DMS114 treated with DMSO at 0.1 percent for 48 hours (cell line): ENCODE results near the gene ZNF684.
"Not testable (repeated sequence)": the region's sequence is repeated elsewhere in the genome, so short reads cannot be mapped to it uniquely, and the experiment has no call there.

Source experiments
- DNase-seq: peaks from one replicate; lab custom pipeline; 2025; ENCODE audit not compliant: unreplicated experiment; lab: John Stamatoyannopoulos, UW

The ZNF684 gene

GRCh38 chr1:40567825-40568224, 36.4 kb downstream of the ZNF684 start:
- no peak for DNase-seq

DNA sequence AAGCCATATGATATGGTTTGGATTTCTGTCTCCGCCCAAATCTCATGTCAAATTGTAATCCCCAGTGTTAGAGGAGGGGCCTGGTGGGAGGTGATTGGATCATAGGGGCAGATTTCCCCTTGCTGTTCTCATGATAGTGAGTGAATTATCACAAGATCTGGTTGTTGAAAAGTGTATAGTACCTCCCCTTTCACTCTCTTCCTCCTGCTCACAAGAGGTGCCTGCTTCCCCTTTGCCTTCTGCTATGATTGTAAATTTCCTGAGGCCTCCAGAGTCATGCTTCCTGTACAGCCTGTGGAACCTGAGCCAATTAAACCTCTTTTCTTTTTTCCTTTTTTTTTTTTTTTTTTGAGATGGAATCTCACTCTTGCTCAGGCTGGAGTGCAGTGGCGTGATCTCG, 43.4 kb downstream of the ZNF684 start:
- DNase-seq, result not testable (repeated sequence)

GRCh38 chr1:40575336-40575735, 43.9 kb downstream of the ZNF684 start:
- no peak for DNase-seq

DNA sequence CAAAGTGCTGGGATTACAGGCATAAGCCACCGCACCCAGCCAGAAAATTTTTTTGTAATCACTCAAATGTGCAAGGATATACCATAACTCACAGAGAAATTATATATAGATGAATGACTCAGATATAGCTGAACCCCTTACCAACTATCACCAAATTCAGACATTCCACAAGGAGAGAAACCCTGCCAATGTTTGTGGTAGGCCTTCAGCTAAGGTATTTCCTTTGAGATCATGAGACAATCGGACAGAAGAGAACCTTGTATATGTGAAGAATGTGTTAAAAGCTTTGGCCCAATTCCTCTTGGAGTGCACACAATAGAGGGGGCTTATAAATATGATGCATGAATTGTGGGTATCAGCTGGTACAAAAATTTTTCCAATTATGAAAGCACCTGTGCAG, 50.7 kb downstream of the ZNF684 start:
- no peak for DNase-seq

DNA sequence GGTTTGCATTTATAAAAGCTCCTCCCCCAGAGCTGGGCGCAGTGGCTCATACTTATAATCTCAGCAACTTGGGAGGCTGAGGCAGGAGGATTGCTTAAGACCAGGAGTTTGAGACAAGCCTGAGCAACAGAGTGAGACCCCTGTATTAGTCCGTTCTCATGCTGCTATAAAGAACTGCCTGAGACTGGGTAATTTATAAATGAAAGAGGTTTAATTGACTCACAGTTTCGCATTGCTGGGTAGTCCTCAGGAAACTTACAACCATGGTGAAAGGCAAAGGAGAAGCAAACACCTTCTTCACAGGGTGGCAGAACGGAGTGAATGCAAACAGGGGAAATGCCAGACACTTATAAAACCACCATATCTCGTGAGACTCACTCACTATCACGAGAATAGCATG, 52.5 kb downstream of the ZNF684 start:
- DNase-seq, result no peak

DNA sequence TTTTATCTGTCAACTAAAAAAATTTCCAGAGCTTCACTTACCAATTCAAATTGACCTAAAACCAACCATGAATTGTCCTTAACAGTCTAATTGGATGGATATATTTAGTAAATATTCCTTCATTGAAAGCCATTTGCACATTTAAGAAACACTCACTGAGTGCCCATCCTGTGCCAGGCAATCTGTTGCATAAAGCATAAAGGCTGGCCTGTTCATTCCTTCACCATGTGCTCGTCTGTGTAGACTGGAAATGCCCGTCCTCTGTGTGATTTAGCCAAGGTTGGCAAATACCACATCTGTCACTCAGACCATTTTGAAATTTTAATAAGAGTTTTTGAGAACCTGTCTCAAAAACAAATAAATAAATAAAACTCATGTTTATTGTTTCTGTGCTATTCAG, 57.1 kb downstream of the ZNF684 start:
- no peak for DNase-seq

DNA sequence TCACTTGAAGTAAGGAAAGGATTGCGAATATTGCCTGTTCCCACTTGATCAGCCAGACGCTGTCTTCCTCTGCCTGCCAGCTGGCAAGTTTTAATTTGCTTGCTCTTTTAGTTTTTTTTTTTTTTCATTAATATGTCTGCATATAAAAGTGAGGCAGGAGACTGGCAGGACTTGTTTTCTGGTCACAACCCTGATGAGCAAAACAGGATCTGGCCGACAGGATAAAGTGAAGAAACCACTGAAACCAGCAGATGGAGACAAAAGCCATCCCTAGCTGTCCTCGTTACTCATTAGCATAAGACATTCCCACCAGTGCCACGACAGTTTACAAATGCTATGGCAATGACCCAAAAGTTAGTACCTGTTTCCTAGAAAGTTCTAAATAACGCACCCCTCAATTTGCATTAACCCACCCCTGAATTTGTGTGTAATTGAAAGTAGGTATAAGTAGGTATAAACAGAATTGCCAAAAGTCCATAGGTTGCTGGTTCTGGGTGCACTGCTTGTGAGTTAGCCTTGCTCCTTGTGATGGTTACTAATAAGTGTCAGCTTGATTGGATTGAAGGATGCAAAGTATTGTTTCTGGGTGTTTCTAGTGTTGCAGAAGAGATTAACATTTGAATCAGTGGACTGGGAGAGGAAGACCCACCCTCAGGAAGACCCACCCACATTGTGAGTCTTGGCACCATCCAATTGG, 60.8 kb downstream of the ZNF684 start:
- peak; percentile 58 for DNase-seq

DNA sequence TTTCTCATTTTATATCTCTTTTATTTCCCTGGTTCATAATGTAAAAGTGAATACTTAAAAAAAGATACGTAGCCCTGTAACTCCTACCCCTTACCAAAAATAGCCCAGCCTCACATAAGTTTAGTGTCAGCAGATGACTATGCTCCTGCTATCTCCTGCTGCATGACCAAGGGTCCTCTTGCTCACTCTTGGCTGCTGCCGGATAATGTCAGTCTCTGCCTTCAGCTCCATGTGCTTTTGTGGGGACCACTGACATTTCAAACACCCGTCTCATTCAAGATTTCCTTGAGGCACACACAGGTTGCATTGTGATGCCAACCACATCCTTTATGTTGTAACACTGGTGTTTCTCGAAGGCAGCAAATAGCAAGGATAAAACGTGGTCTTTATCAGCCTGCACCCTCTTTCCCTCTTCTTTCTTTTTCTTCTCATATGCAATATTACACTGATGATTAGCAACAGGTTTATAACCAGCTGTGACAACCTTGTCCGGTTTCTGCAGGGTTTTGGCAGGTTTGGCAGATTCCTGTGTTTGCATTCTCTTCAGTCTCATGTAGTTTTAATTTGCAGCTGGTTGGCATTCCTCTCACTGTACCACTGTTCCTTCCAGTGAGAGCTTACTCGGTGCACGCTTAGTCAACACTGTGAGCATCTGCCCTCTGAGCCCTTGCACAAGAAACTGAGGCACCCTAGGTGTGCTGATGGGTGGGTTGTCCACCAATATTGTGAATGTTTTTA, 62.2 kb downstream of the ZNF684 start:
- DNase-seq, result no peak

- no peak for DNase-seq
Measured at GRCh38 chr1:40594187-40594531, 62.7 kb downstream of the ZNF684 start.

- no peak for DNase-seq
Measured at GRCh38 chr1:40595623-40596022, 64.2 kb downstream of the ZNF684 start.
